Lower lobe of right lung (tissue), 2 donors: ENCODE measurements around the gene ACLY. TPM values are rescaled to one million over a fixed set of nuclear protein-coding genes. Genes with fewer than 3 reads are reported as not detected.

Source experiments
- ATAC-seq, 2 donors: fragments of 200-7000 bp; cut with Tn5 transposase; one replicate each; pipeline ENCODE4 v1.9.1; 2020 to 2022; ENCODE audit warnings: mild to moderate bottlenecking in 2 of 2, moderate library complexity in 2 of 2
- DNase-seq: peaks from one replicate; pipeline ENCODE4 v3.0.0-alpha.2; 2020
- H3K27ac ChIP-seq: fragments of 200-600 bp; one replicate; pipeline ENCODE4 v1.8.0; 2022
- H3K27me3 ChIP-seq: fragments of 200-600 bp; one replicate; pipeline ENCODE4 v1.8.0; 2022; ENCODE audit warnings: low read depth
- H3K36me3 ChIP-seq: fragments of 200-600 bp; one replicate; pipeline ENCODE4 v1.8.0; 2022; ENCODE audit warnings: mild to moderate bottlenecking
- H3K4me1 ChIP-seq: fragments of 200-600 bp; one replicate; pipeline ENCODE4 v1.8.0; 2022
- H3K4me3 ChIP-seq: fragments of 200-600 bp; one replicate; pipeline ENCODE4 v1.8.0; 2022; ENCODE audit warnings: mild to moderate bottlenecking
- H3K9me3 ChIP-seq: fragments of 200-600 bp; one replicate; pipeline ENCODE4 v1.8.0; 2022
- CTCF ChIP-seq: fragments of 200-600 bp; IDR thresholded peaks from one replicate; pipeline ENCODE4 v1.8.0; 2022; ENCODE audit warnings: antibody characterized with exemption, mild to moderate bottlenecking
- intact Hi-C: fragments of 100-400 bp; cut with DNase I; formaldehyde crosslinking; loops from one replicate; pipeline ENCODE4 v1.11.0; 2022
- total RNA-seq: library from RNA; stranded (reverse); fragmentation: NEBNext Ultra II Directional; extraction: Animal tissue kit (Norgen Biotek cat#: 25700); gene quantifications from one replicate; pipeline ENCODE4 v1.2.1, GENCODE V29; 2021
- donor health status: DM: no; HTN: yes; CAD: no; lungs with severe emphysema.

The ACLY gene
- total RNA-seq, 1 donor from 2014 or later = 105 TPM

- H3K27ac ChIP-seq = no peak overlapping the region
- DNase-seq (no peak), ATAC-seq (no peak)
- intact Hi-C loops = no loop called here
- no peak for TF ChIP-seq CTCF
- H3K4me1 ChIP-seq = peaks cover 4% of the 10 kb centered on the region
- no peak overlapping the region for H3K4me3 ChIP-seq
- H3K27me3 ChIP-seq = no peaks in the 10 kb centered on the region
- H3K36me3 ChIP-seq = no peaks in the 10 kb centered on the region
- no peaks in the 10 kb centered on the region for H3K9me3 ChIP-seq
Observed at GRCh38 chr17:41957869-41958439, 39.2 kb upstream of the ACLY start.

- no peaks in the 10 kb centered on the region for H3K4me1 ChIP-seq
- TF ChIP-seq CTCF = no peak
- no peak for ATAC-seq
- H3K36me3 ChIP-seq = peaks cover 4% of the 10 kb centered on the region
- no peak overlapping the region for H3K27ac ChIP-seq
- H3K27me3 ChIP-seq = no peaks in the 10 kb centered on the region
- no peak for DNase-seq
- H3K9me3 ChIP-seq = no peaks in the 10 kb centered on the region
- no peak overlapping the region for H3K4me3 ChIP-seq
- intact Hi-C loops = no loop called here
Observed at GRCh38 chr17:41957031-41957868, 38.5 kb upstream of the ACLY start.

- Histone ChIP-seq H3K36me3 (peaks cover 4% of the 10 kb centered on the region), H3K9me3 (no peaks in the 10 kb centered on the region), H3K4me1 (no peaks in the 10 kb centered on the region), H3K27me3 (no peaks in the 10 kb centered on the region), H3K27ac (no peak overlapping the region), H3K4me3 (no peak overlapping the region)
- TF ChIP-seq CTCF = no peak
- ATAC-seq (no peak), DNase-seq (no peak)
- intact Hi-C loops = no loop called here
Observed at GRCh38 chr17:41956522-41956921, 37.8 kb upstream of the ACLY start.

DNA sequence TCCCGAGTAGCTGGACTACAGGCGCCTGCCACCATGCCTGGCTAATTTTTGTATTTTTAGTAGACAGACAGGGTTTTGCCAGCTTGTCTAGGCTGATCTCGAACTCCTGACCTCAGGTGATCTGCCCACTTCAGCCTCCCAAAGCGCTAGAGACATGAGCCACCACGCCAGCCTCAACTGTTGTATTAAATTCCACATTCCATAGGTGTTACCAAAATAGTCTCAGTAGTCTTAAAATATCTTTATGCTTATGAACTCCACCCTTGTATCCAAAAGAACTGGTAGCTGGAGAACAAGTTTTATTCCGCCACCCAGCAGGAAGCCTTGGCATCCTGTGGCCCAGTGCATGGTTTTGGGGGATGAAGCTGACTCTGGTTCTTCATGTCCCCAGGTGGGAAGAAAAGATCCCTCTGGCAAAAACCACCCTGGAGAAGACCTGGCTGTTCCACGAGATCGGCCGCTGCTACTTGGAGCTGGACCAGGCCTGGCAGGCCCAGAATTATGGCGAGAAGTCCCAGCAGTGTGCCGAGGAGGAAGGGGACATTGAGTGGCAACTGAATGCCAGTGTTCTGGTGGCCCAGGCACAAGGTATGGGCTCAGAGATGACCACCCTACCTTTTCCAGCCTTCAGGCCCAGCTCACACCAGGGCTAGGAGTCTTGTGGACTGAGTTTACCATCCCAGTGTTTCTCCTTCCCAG, 30.2 kb upstream of the ACLY start:
- TF ChIP-seq CTCF = no peak
- Histone ChIP-seq H3K27me3 (no peaks in the 10 kb centered on the region), H3K9me3 (no peaks in the 10 kb centered on the region), H3K27ac (no peak overlapping the region), H3K36me3 (peaks cover 12% of the 10 kb centered on the region), H3K4me3 (no peak overlapping the region), H3K4me1 (no peaks in the 10 kb centered on the region)
- no peak for ATAC-seq
- DNase-seq = no peak
- intact Hi-C loops = no loop called here

GRCh38 chr17:41944943-41945342, 26.2 kb upstream of the ACLY start:
- TF ChIP-seq CTCF = no peak
- ATAC-seq = peak; percentile 56 to 66
- no peaks in the 10 kb centered on the region for H3K27me3 ChIP-seq
- no peaks in the 10 kb centered on the region for H3K4me1 ChIP-seq
- peak overlapping the region; percentile 44 for H3K27ac ChIP-seq
- peaks cover 5% of the 10 kb centered on the region for H3K36me3 ChIP-seq
- intact Hi-C loops = no loop called here
- DNase-seq = no peak
- no peaks in the 10 kb centered on the region for H3K9me3 ChIP-seq
- H3K4me3 ChIP-seq = no peak overlapping the region
